Left kidney (tissue), 8 donors: ENCODE measurements around the gene TMEM81. TPM values are rescaled to one million over a fixed set of nuclear protein-coding genes. Genes with fewer than 3 reads are reported as not detected.

Experiments used
- DNase-seq: peaks from one replicate; pipeline ENCODE4 v3.0.0-alpha.2; 2013
- long read RNA-seq, 8 donors: transcript quantifications; one replicate each; lab custom pipeline, GENCODE V29; 2026
- polyA plus RNA-seq: library from polyadenylated mRNA; unstranded; fragments of 120-200 nt; gene quantifications from one replicate; pipeline ENCODE4 v1.2.1, GENCODE V29; 2013; ENCODE audit not compliant: insufficient read length

The TMEM81 gene
- polyA plus RNA-seq = 5.1 TPM
- long read RNA-seq, donor 1, partial matches to known transcripts = 0 of 1 reads
- long read RNA-seq, donor 1, other reads (novel, unspliced or antisense) = 0 of 1 reads
- long read RNA-seq, donor 2, partial matches to known transcripts = 0 of 1 reads
- long read RNA-seq, donor 2, other reads (novel, unspliced or antisense) = 0 of 1 reads
- long read RNA-seq, donor 3, partial matches to known transcripts = 0 of 3 reads
- long read RNA-seq, donor 3, other reads (novel, unspliced or antisense) = 0 of 3 reads
- long read RNA-seq, donor 4 = 0 reads
- long read RNA-seq, donor 5, partial matches to known transcripts = 0 of 3 reads
- long read RNA-seq, donor 5, other reads (novel, unspliced or antisense) = 0 of 3 reads
- long read RNA-seq, donor 6, partial matches to known transcripts = 0 of 2 reads
- long read RNA-seq, donor 6, other reads (novel, unspliced or antisense) = 0 of 2 reads
- long read RNA-seq, donor 7, partial matches to known transcripts = 0 of 3 reads
- long read RNA-seq, donor 7, other reads (novel, unspliced or antisense) = 0 of 3 reads
- long read RNA-seq, donor 8, partial matches to known transcripts = 0 of 1 reads
- long read RNA-seq, donor 8, other reads (novel, unspliced or antisense) = 0 of 1 reads

DNA sequence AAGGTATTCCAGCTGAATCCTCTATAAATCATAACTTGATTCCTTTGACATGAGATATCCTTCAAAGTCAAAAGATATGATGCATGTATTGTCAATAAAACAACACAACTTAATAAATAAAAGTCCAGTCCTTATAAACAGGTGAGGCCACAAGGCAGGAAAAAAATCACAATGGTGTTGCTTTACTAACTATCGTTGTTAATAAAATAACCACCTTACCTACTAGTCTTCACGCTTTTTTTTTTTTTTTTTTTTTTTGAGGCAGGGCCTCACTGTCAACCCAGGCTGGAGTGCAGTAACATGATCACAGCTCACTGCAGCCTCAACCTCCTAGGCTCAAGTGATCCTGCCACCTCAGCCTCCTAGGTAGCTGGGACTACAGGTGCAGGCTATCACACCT, at the start of gene TMEM81:
TMEM81 (minus strand) TSS at position 101 of the 400 bp plus-strand sequence. CDS start 140 bp downstream, outside the sequence.
- DNase-seq = no peak

- DNase-seq = no peak
Measured at GRCh38 chr1:205133287-205133686, 49.0 kb upstream of the TMEM81 start.

GRCh38 chr1:205129447-205130029, 45.3 kb upstream of the TMEM81 start:
- no peak for DNase-seq

DNA sequence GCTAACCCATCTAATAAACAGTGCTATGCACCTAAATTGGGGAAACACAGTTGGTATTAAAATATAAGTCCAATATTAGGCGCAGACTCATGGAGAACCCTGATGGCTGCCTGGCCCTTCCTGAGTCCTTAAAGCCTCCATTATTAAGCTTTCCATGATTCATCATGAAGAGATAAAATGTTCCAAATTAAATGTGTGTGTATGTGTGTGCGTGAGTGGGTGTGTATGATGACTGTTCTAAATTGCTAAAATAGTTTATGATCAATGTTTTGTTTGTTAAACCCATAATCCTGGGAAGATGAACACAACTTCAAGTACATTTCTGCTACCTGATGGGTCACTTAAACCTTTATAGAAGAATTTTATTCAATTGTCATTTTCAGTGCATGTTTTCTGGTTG, 43.8 kb upstream of the TMEM81 start:
- DNase-seq = no peak

DNA sequence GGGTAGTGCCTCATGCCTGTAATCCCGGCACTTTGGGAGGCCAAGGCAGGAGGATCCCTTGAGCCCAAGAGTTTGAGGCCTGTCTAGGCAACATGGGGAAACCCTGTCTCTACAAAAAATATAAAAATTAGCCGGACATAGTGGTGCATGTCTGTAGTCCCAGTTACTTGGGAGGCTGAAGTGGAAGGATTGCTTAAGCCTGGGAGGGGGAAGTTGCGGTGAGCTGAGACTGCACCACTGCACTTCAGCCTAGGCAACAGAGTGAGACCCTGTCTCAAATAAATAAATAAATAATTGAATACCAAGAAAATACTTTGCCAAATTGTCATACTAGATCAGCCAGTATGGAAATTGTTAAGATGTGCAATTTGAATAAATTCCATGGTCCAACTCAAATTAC, 43.4 kb upstream of the TMEM81 start:
- no peak for DNase-seq

DNA sequence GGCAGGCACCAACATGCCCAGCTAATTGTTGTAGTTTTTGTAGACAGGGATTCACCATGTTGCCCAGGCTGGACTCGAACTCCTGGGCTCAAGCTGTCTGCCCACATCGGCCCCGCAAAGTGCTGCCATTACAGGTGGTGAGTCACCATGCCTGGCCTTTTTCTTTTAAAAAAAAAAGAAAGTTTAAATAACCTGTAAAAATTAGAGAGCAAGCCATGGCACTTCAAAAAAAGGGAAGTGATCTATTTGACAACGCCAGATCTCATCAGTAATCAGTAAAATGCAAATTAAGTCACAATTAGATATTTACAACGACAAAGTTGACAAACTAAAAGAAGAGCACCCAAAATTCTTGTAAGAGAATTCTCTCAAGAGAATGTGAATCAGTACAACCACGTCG, 40.5 kb upstream of the TMEM81 start:
- DNase-seq = no peak

- DNase-seq = no peak
Measured at GRCh38 chr1:205122489-205122882, 38.2 kb upstream of the TMEM81 start.

- peak; percentile 95 for DNase-seq
Measured at GRCh38 chr1:205121660-205122488, 37.6 kb upstream of the TMEM81 start, which contains the start of gene RBBP5. RBBP5 (minus strand) TSS chr1:205121978; CDS start chr1:205121873, 105 bp downstream.

DNA sequence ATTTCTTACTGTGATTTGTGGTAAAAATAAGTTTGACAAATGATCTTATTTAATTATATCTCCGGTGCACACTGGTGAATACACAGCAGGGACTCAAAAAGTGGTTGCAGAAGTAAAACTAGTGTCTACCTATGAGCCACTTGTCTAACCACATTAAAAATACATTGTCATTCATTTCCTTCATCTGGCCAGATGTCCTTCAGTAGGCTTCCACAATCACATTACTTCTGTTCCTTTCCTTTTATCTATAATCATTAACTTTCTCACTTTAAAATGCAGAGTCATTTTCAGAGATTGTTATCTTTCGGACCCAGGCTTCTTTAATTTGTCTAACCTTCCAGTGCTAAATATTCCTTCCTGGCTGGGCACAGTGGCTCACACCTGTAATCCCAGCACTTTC, 34.5 kb upstream of the TMEM81 start:
- no peak for DNase-seq

GRCh38 chr1:205111354-205111753, 27.1 kb upstream of the TMEM81 start:
- DNase-seq = no peak

GRCh38 chr1:205109711-205110110, 25.5 kb upstream of the TMEM81 start:
- no peak for DNase-seq

- DNase-seq = no peak
Measured at GRCh38 chr1:205109269-205109668, 25.0 kb upstream of the TMEM81 start.

GRCh38 chr1:205108464-205108863, 24.2 kb upstream of the TMEM81 start:
- no peak for DNase-seq

GRCh38 chr1:205107327-205107726, 23.1 kb upstream of the TMEM81 start:
- DNase-seq = no peak

- no peak for DNase-seq
Measured at GRCh38 chr1:205102404-205102803, 18.1 kb upstream of the TMEM81 start.

DNA sequence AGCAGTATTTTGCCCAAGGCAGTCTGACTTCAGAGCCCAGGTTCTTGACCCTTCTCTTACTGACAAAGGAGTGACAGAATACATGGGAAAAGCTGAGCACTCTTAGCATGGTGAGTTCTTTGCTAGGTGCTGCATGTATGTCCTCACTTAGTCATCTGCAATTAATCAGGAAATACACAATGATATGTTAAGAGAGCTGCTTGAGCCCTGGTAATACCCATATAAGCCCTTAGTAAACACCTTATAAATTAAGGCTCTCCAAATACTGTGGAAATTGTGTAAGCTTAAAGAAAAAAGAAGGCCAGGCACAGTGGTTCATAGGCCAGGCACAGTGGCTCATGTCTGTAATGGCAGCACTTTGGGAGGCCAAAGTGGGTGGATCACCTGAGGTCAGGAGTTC, 14.0 kb upstream of the TMEM81 start:
- no peak for DNase-seq

DNA sequence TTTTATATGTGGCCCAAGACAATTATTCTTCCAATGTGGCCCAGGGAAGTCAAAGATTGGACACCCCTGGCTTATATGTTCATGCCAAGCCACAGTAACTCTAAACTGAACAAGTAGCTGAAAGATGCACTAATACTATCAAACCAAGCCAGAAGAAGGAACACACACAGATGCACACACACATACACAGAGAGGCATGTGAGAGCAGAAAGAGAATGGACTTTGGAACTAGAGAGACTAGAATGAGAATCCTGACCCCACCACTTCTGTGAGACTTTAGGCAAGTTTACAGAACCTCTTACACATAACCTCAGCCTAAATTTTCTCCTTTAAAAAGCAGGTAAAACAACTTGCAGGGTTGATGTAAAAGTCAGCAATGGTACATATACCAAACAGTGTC, 11.2 kb upstream of the TMEM81 start:
- DNase-seq = no peak

DNA sequence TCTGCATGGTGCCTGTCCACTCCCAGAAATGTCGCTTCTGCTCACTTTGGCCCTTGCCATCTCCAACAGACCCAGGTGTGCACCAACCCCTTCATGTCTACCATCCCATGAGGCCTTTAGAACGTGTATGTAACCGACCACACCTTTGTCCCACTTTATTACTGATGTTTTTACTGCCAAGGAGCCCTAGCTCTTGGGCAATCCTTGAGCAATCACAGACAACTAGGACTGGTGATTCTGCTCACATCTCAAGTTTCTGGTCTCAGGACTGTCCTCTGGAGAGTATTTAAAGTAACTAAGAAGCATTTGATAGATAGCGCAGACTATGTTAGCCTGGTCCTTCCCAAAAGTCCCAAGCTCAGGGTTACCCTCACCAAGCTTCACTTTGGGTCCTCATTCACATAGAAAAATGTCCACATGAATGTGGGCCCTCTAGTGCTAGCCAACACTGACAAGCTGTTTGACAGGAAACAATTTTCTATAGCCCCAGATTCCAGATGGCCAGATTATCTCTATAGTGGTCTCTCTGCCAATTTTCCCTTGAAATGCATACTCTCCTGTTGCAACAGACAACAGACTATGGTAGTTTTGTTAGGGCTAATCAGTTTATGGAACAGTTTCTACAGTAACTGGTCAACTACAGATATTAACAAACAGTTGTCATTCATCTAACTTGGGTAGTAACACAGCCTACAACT, 6.9 kb upstream of the TMEM81 start:
- DNase-seq = no peak

GRCh38 chr1:205088341-205088740, 4.1 kb upstream of the TMEM81 start:
- no peak for DNase-seq

GRCh38 chr1:205082431-205082830, 1.8 kb downstream of the TMEM81 start:
- DNase-seq = no peak

- no peak for DNase-seq
Measured at GRCh38 chr1:205077934-205078311, 6.3 kb downstream of the TMEM81 start.
